Activated naive CD8-positive, alpha-beta T cell treated with anti-CD3 and anti-CD28 coated beads, Interleukin-2, amount 10 ng/mL, durations not matched to agents 7 days and 5 days (primary cell): ENCODE results near the gene PIAS3. TPM values are rescaled to one million over a fixed set of nuclear protein-coding genes. Genes with fewer than 3 reads are reported as not detected.

Experiments
- ATAC-seq: fragments of 150-1000 bp; cut with Tn5 transposase; one replicate; pipeline ENCODE4 v1.10.0; 2021; ENCODE audit warnings: low read depth, moderate library complexity
- POLR2A ChIA-PET: fragments of 350-600 bp; sonication (Branson Sonifier 250); formaldehyde crosslinking; loops from one replicate; lab custom pipeline; 2021; ENCODE audit warnings: antibody characterized with exemption; lab: Charles Lee
- DNase-seq: peaks from one replicate; pipeline ENCODE4 v3.0.0; 2021
- H3K27ac Mint-ChIP-seq: one replicate; pipeline ENCODE4 v1.8.0; 2022; ENCODE audit warnings: mild to moderate bottlenecking, mixed read lengths
- H3K27me3 Mint-ChIP-seq: one replicate; pipeline ENCODE4 v1.8.0; 2022; ENCODE audit warnings: mild to moderate bottlenecking, moderate library complexity, mixed read lengths
- H3K36me3 Mint-ChIP-seq: one replicate; pipeline ENCODE4 v1.8.0; 2021; ENCODE audit warnings: mild to moderate bottlenecking, mixed read lengths
- H3K4me1 Mint-ChIP-seq: one replicate; pipeline ENCODE4 v1.8.0; 2021; ENCODE audit warnings: mixed read lengths
- H3K4me3 Mint-ChIP-seq: one replicate; pipeline ENCODE4 v1.8.0; 2022; ENCODE audit warnings: mild to moderate bottlenecking, moderate library complexity, mixed read lengths
- H3K9me3 Mint-ChIP-seq: one replicate; pipeline ENCODE4 v1.8.0; 2021; ENCODE audit warnings: mixed read lengths
- microRNA-seq: library from miRNA; unstranded; fragments of <30 nt; microRNA quantifications from one replicate; pipeline ENCODE4 v1.2.0, GENCODE V29; 2022
- total RNA-seq, 2 experiments: library from RNA; stranded (reverse); gene quantifications; one replicate each; pipeline ENCODE4 v1.2.3, GENCODE V29; 2021

The PIAS3 gene
- total RNA-seq, 2 experiments from 2014 or later, result 31.8 to 33.3 TPM

DNA sequence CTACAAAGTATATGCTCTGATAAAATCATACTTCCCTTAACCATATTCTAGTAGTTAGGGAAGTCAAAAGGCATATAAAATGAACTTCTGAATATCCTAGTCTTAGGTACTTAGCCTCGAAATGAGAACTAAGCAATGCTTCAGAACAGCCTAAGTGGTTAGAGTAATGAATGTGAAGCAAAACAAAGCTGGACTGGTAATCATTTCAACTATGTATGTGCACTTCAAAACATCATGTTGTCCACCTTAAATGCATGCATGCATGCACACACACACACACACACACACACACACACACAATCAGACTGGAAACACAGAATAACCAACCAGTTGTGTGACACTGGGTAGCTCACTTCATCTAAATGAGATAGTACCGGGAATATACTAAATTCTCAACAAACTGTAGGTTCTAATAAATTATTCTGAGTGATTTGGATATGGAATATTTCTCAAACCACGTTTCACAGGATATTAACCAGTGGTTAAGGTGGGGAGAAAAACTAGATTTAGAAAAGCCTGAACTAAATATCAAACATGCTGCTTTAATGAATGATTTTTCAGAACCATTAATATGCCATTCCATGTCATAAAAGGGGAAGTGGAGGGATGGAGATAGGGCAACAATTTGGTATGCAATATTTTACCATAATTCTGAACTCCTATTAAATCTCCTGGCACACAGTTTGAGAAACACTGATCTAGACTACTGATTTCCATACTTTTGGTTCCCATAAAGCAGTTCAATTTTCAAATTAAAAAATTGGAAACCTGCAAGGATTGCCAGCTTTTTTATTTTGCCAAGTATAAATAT is 54.4 kb downstream of the PIAS3 start:
- POLR2A ChIA-PET, result no interaction called here
- no peak for ATAC-seq
- DNase-seq, result no peak
- Mint-ChIP-seq H3K4me3 (no peak overlapping the region), H3K36me3 (peaks cover 27% of the 10 kb centered on the region), H3K9me3 (peaks cover 2% of the 10 kb centered on the region), H3K27me3 (no peaks in the 10 kb centered on the region), H3K27ac (no peak overlapping the region), H3K4me1 (peaks cover 16% of the 10 kb centered on the region)

DNA sequence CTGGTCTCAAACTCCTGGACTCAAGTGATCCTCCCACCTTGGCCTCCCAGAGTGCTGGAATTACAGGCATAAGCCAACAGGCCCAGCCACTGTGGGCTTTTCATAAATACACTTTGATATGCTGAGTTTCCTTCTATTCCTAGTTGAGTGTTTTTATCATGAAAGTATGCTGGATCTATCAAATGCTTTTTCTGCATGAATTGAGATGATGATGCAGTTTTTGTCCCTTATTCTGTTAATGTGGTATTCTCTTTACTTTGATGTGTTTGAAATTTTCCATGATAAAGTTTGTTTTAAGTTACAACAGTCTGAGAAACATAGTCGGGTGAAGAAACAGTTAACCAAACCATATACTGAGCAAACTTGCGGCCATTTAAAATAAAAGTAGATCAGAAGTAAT is 59.1 kb downstream of the PIAS3 start:
- no peak overlapping the region for H3K4me3 Mint-ChIP-seq
- H3K27ac Mint-ChIP-seq, result no peak overlapping the region
- H3K27me3 Mint-ChIP-seq, result no peaks in the 10 kb centered on the region
- no peak for DNase-seq
- H3K4me1 Mint-ChIP-seq, result peaks cover 21% of the 10 kb centered on the region
- no peak for ATAC-seq
- POLR2A ChIA-PET, result no interaction called here
- peaks cover 51% of the 10 kb centered on the region for H3K36me3 Mint-ChIP-seq
- peaks cover 21% of the 10 kb centered on the region for H3K9me3 Mint-ChIP-seq

Small RNAs within 50 kb of the gene (microRNA-seq; reads per million reads assigned to microRNA genes)
- not detected for gene MIR6736

Other genes with a start within 250 kb of the PIAS3 start
- gene PDZK1, start 151.7 kb downstream of the PIAS3 start, total RNA-seq, result under 1 TPM; 0.30 to 0.51 TPM
- under 1 TPM; 0.20 to 0.53 TPM for gene CD160, start 139.6 kb downstream of the PIAS3 start, total RNA-seq
- 10 to 100 TPM; 14.7 to 15.0 TPM for gene RNF115, start 35.0 kb downstream of the PIAS3 start, total RNA-seq
- 10 to 100 TPM; 34.6 to 35.1 TPM for gene POLR3C, start 34.9 kb downstream of the PIAS3 start, total RNA-seq
- gene NUDT17, start 13.5 kb downstream of the PIAS3 start, total RNA-seq, result 1 to 10 TPM; 2.9 to 3.5 TPM
- under 1 TPM; 0.40 to 0.69 TPM for gene ANKRD35, start 26.8 kb upstream of the PIAS3 start, total RNA-seq
- gene ITGA10, start 51.0 kb upstream of the PIAS3 start, total RNA-seq, result 1 to 10 TPM; 2.1 to 2.2 TPM
- 10 to 100 TPM; 31.0 to 35.8 TPM for gene PEX11B, start 59.6 kb upstream of the PIAS3 start, total RNA-seq
- gene RBM8A, start 68.4 kb upstream of the PIAS3 start, total RNA-seq, result 100 to 1,000 TPM; 157 to 160 TPM
- gene LIX1L, start 98.9 kb upstream of the PIAS3 start, total RNA-seq, result 10 to 100 TPM; 54.0 to 57.5 TPM
- 1 to 10 TPM; 2.2 to 2.8 TPM for gene ANKRD34A, start 105.5 kb upstream of the PIAS3 start, total RNA-seq
- gene POLR3GL, start 105.6 kb upstream of the PIAS3 start, total RNA-seq, result 10 to 100 TPM; 32.6 to 34.9 TPM
- gene TXNIP, start 137.5 kb upstream of the PIAS3 start, total RNA-seq, result 100 to 1,000 TPM; 678 to 725 TPM
- not detected for gene HJV, start 162.7 kb upstream of the PIAS3 start, total RNA-seq